ENCODE data around the gene DVL3. TPM values are rescaled to one million over a fixed set of nuclear protein-coding genes. Genes with fewer than 3 reads are reported as not detected.

The DVL3 gene
- total and polyA plus RNA-seq, 10 of the 15 experiments (the other 5 are each of a cell fraction or from before 2014, with no cell fraction given), result 2.2 to 39.7 (median 14.5) TPM

DNA sequence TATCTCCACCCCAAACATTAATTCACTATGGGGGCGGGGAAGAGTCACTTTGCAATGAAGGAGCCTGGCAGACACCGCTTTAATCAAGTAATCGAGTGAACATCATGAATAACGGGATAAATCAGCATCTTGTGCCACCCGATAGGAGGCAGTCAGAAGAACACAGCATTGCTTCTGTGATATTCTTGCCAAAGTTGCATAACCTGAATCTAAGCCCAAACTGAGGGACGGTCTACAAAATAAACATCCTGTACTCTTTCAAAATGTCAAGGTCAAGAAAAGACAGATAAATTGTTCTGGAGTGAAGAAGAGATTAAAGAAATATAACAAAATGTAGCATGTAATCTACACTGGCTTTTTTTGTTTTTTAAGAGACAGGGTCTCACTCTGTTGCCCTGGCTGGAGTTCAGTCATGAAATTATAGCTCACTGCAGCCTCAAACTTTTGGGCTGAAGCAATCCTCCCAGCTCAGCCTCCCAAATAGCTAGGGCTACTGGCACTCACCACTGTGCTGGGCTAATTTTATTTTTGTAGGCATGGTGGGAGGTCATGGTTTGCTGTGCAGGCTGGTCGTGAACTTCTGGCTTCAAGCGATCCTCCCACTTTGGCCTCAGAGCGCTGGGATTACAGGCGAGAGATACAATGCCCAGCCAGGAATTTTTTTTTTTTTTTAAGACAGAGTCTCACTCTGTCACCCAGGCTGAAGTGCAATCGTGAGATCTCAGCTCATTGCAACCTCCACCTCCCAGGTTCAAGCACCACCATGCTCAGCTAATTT, 54.2 kb downstream of the DVL3 start (continued):
- no peak for TF ChIP-seq LARP7 (IDR thresholded peaks at IDR 0.05)

DNA sequence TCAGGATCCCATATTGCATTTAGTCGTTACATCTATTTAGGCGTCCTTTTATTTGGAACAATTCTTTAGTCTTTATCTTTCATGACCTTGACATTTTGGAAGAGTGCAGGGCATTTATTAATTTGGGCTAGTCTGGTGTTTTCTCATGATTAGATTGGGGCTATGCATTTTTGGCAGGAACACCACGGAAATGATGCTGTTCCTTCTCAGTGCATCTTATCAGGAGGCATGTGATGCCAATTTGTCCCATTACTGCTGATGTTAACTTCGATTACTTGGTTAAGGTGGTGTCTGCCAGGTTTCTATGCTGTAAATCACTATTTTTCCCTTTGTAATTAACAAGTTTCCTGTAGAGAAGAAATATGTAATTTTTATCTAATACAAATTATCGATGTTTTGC, 56.1 kb downstream of the DVL3 start:
- H3K27me3 ChIP-seq (replicated peaks in 1 of 2; ENCODE audit: control insufficient read depth in 2 of 2, insufficient read depth in 2 of 2, low read length in 1 of 2), result peaks cover 2 to 4% of the 10 kb centered on the region in 2 experiments; a peak in 3 of 4 replicates
- H3K9me3 ChIP-seq (replicated peaks; ENCODE audit: control insufficient read depth, insufficient read depth, low read length), result no peaks in the 10 kb centered on the region
- H3K36me3 ChIP-seq (ENCODE audit: control insufficient read depth in 2 of 2, insufficient read depth in 2 of 2, low read length in 1 of 2), result no peaks in the 10 kb centered on the region
- no peak overlapping the region for H3K4me2 ChIP-seq (ENCODE audit: control insufficient read depth, insufficient read depth)
- no peak overlapping the region for H2AFZ ChIP-seq (ENCODE audit: control insufficient read depth, low read depth, low read length)
- in situ Hi-C loops (cut with MboI) (no loop called here), intact Hi-C loops (cut with micrococcal nuclease; ENCODE audit: unreplicated experiment) (no loop called here)
- ATAC-seq (no peak), FAIRE-seq (no peak), DNase-seq (ENCODE audit: low read depth, low spot score) (no peak)
- POLR2A ChIA-PET, result no interaction called here
- no peaks in the 10 kb centered on the region for H3K4me1 ChIP-seq (ENCODE audit: control insufficient read depth, insufficient read depth, low read length)
- H3K79me2 ChIP-seq (ENCODE audit: control insufficient read depth, insufficient read depth, low read length), result no peaks in the 10 kb centered on the region
- WGBS (ENCODE audit: insufficient coverage, insufficient replicate concordance, low lambda C conversion rate, missing lambda C conversion rate), result 63% methylated on average over 5 of the region's 5 CpGs
- H3K27ac ChIP-seq (ENCODE audit: control insufficient read depth, insufficient read depth), result no peak overlapping the region
- CTCF ChIA-PET, result interaction anchor here (1.2 kb wide), 1 partner anchor 16 kb away, joined by 5 read pairs; no protein-coding TSS in a partner anchor
- RAD21 ChIA-PET (ENCODE audit: unreplicated experiment), result no interaction called here
- TF ChIP-seq, protein P1, sequence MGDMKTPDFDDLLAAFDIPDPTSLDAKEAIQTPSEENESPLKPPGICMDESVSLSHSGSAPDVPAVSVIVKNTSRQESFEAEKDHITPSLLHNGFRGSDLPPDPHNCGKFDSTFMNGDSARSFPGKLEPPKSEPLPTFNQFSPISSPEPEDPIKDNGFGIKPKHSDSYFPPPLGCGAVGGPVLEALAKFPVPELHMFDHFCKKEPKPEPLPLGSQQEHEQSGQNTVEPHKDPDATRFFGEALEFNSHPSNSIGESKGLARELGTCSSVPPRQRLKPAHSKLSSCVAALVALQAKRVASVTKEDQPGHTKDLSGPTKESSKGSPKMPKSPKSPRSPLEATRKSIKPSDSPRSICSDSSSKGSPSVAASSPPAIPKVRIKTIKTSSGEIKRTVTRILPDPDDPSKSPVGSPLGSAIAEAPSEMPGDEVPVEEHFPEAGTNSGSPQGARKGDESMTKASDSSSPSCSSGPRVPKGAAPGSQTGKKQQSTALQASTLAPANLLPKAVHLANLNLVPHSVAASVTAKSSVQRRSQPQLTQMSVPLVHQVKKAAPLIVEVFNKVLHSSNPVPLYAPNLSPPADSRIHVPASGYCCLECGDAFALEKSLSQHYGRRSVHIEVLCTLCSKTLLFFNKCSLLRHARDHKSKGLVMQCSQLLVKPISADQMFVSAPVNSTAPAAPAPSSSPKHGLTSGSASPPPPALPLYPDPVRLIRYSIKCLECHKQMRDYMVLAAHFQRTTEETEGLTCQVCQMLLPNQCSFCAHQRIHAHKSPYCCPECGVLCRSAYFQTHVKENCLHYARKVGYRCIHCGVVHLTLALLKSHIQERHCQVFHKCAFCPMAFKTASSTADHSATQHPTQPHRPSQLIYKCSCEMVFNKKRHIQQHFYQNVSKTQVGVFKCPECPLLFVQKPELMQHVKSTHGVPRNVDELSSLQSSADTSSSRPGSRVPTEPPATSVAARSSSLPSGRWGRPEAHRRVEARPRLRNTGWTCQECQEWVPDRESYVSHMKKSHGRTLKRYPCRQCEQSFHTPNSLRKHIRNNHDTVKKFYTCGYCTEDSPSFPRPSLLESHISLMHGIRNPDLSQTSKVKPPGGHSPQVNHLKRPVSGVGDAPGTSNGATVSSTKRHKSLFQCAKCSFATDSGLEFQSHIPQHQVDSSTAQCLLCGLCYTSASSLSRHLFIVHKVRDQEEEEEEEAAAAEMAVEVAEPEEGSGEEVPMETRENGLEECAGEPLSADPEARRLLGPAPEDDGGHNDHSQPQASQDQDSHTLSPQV (IDR thresholded peaks at IDR 0.05), result no peak
- no peak for TF ChIP-seq ZBED1 (IDR thresholded peaks at IDR 0.05; ENCODE audit: borderline replicate concordance)
- SMC1A ChIA-PET (ENCODE audit: uncharacterized antibody, unreplicated experiment), result no interaction called here
- no TSS peak for BruUV-seq (replicated peaks)
- H4K20me1 ChIP-seq (ENCODE audit: control insufficient read depth, insufficient read depth), result no peaks in the 10 kb centered on the region
- no peak overlapping the region for H3K9ac ChIP-seq (ENCODE audit: control insufficient read depth, insufficient read depth, low read length)
- no peak overlapping the region for H3K4me3 ChIP-seq
